ENCODE data around the gene PLAGL1. TPM values are rescaled to one million over a fixed set of nuclear protein-coding genes. Genes with fewer than 3 reads are reported as not detected.

PLAGL1 gene
- total RNA-seq, 1 experiment from 2014 or later = 24.3 TPM

DNA sequence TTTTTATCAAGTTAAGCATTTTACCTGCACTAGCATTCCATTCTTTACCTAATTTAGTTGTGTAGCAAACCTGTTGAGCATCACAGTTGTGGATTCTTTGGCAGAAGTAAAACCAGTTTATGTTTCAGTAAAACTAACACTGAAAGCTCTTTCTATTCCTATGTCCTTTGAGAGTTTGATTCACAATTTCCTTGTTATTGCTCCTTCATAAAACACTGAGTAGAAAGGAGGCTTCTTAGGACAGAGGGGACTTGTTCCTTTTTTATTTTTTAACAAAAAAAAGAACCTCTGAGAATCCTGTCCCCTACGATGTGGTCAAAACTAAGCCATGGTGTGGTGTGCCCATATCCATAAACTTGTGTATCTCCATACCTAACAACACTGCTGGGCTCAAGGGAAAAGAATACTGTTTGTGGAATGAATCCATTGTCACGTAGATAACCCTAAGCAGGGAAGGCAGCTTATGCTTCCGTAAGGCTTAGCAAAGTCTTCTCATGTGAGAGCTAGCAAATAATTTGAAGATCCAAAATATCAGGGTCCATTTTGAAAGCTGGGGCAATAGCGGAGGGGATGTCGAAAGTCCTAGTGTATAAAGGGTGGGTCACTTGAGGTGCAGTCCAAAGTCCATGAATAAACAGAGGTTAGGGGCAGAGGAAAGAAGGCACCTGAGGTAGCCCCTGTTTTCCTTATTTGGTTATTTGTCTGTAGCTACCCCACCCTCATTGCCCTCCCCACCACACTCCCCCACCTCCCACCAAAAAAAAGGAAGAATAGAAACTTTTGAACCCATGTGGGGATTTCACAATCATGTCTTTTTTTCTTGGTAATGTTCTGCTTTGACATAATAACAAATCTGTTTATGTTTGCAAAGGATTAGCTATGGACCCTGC, 71.0 kb downstream of the PLAGL1 start:
- H3K9me3 ChIP-seq (ENCODE audit: control insufficient read depth, insufficient read depth, low read depth, low read length) = no peaks in the 10 kb centered on the region
- H3K27me3 ChIP-seq (ENCODE audit: control insufficient read depth, insufficient read depth, low read length) = peaks cover 7% of the 10 kb centered on the region; the same call in 1 of the 2 replicates
- DNase-seq (ENCODE audit: low read depth, low spot score) (no peak), ATAC-seq (no peak)
- H3K27ac ChIP-seq (ENCODE audit: low read length) = no peak overlapping the region
- CTCF ChIA-PET = interaction anchor here (0.7 kb wide), 1 partner anchor 15 kb away, joined by 3 read pairs; no protein-coding TSS in a partner anchor
- no peaks in the 10 kb centered on the region for H3K36me3 ChIP-seq (ENCODE audit: control insufficient read depth, insufficient read depth, low read length)
- in situ Hi-C loops (cut with HindIII; ENCODE audit: low pct_unique_long_range_greater_than_20kb, low sequenced_read_pairs) = no loop called here
- BruUV-seq (replicated peaks) = no TSS peak
- no peaks in the 10 kb centered on the region for H3K4me1 ChIP-seq (ENCODE audit: control insufficient read depth, insufficient read depth, low read length)
- POLR2A ChIA-PET = no interaction called here
- H3K4me3 ChIP-seq (ENCODE audit: low read depth in 2 of 2, low read length in 2 of 2) = no peak overlapping the region
- intact Hi-C loops (cut with micrococcal nuclease; ENCODE audit: unreplicated experiment) = no loop called here
- TF ChIP-seq SIN3A (IDR thresholded peaks at IDR 0.05; ENCODE audit: borderline replicate concordance, insufficient read depth, low read depth, low read length) (no peak), POLR2AphosphoS5 (IDR thresholded peaks at IDR 0.05; ENCODE audit: low read depth, low read length) (no peak), TCF7L2 (IDR thresholded peaks at IDR 0.05; ENCODE audit: low read depth, low read length) (no peak)
- TF ChIP-seq, protein P1, sequence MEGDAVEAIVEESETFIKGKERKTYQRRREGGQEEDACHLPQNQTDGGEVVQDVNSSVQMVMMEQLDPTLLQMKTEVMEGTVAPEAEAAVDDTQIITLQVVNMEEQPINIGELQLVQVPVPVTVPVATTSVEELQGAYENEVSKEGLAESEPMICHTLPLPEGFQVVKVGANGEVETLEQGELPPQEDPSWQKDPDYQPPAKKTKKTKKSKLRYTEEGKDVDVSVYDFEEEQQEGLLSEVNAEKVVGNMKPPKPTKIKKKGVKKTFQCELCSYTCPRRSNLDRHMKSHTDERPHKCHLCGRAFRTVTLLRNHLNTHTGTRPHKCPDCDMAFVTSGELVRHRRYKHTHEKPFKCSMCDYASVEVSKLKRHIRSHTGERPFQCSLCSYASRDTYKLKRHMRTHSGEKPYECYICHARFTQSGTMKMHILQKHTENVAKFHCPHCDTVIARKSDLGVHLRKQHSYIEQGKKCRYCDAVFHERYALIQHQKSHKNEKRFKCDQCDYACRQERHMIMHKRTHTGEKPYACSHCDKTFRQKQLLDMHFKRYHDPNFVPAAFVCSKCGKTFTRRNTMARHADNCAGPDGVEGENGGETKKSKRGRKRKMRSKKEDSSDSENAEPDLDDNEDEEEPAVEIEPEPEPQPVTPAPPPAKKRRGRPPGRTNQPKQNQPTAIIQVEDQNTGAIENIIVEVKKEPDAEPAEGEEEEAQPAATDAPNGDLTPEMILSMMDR (IDR thresholded peaks at IDR 0.05) = no peak
- TF ChIP-seq, protein P2, sequence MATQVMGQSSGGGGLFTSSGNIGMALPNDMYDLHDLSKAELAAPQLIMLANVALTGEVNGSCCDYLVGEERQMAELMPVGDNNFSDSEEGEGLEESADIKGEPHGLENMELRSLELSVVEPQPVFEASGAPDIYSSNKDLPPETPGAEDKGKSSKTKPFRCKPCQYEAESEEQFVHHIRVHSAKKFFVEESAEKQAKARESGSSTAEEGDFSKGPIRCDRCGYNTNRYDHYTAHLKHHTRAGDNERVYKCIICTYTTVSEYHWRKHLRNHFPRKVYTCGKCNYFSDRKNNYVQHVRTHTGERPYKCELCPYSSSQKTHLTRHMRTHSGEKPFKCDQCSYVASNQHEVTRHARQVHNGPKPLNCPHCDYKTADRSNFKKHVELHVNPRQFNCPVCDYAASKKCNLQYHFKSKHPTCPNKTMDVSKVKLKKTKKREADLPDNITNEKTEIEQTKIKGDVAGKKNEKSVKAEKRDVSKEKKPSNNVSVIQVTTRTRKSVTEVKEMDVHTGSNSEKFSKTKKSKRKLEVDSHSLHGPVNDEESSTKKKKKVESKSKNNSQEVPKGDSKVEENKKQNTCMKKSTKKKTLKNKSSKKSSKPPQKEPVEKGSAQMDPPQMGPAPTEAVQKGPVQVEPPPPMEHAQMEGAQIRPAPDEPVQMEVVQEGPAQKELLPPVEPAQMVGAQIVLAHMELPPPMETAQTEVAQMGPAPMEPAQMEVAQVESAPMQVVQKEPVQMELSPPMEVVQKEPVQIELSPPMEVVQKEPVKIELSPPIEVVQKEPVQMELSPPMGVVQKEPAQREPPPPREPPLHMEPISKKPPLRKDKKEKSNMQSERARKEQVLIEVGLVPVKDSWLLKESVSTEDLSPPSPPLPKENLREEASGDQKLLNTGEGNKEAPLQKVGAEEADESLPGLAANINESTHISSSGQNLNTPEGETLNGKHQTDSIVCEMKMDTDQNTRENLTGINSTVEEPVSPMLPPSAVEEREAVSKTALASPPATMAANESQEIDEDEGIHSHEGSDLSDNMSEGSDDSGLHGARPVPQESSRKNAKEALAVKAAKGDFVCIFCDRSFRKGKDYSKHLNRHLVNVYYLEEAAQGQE (IDR thresholded peaks at IDR 0.05; ENCODE audit: insufficient read depth in 1 of 2, low read depth in 2 of 2, low read length in 1 of 2) = no peak

DNA sequence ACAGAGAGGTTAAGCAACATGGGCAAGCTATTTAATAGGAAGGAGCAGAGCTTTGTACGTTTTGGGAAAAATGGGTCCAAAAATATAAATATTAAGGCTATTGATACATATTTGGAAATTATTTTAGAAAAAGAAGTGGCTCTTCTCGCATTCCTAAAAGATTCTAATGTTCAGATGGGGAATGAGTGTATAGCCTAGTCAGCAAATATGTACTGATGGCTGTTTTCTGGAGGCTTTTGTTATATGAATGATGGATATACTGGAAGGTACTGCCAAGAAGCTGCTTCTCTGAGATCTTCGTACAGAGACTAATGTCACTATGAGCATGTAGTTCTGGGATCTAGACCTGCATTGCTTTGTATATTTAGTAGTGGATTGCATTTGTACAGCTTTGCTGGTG, 71.7 kb downstream of the PLAGL1 start:
- Histone ChIP-seq H3K4me1 (ENCODE audit: control insufficient read depth, insufficient read depth, low read length) (no peaks in the 10 kb centered on the region), H3K9me3 (ENCODE audit: control insufficient read depth, insufficient read depth, low read depth, low read length) (no peaks in the 10 kb centered on the region), H3K27me3 (ENCODE audit: control insufficient read depth, insufficient read depth, low read length) (peaks cover 7% of the 10 kb centered on the region; the same call in 1 of the 2 replicates), H3K36me3 (ENCODE audit: control insufficient read depth, insufficient read depth, low read length) (no peaks in the 10 kb centered on the region), H3K27ac (ENCODE audit: low read length) (no peak overlapping the region), H3K4me3 (ENCODE audit: low read depth in 2 of 2, low read length in 2 of 2) (no peak overlapping the region)
- ATAC-seq (no peak), DNase-seq (ENCODE audit: low read depth, low spot score) (no peak)
- BruUV-seq (replicated peaks) = no TSS peak
- TF ChIP-seq SIN3A (IDR thresholded peaks at IDR 0.05; ENCODE audit: borderline replicate concordance, insufficient read depth, low read depth, low read length) (no peak), POLR2AphosphoS5 (IDR thresholded peaks at IDR 0.05; ENCODE audit: low read depth, low read length) (no peak), TCF7L2 (IDR thresholded peaks at IDR 0.05; ENCODE audit: low read depth, low read length) (no peak)
- TF ChIP-seq, protein P2 (IDR thresholded peaks at IDR 0.05; ENCODE audit: insufficient read depth in 1 of 2, low read depth in 2 of 2, low read length in 1 of 2) = no peak
- TF ChIP-seq, protein P1 (IDR thresholded peaks at IDR 0.05) = no peak
- intact Hi-C loops (cut with micrococcal nuclease; ENCODE audit: unreplicated experiment) = no loop called here
- POLR2A ChIA-PET = no interaction called here
- in situ Hi-C loops (cut with HindIII; ENCODE audit: low pct_unique_long_range_greater_than_20kb, low sequenced_read_pairs) = no loop called here
- CTCF ChIA-PET = interaction anchor here (0.7 kb wide), 1 partner anchor 15 kb away, joined by 3 read pairs; no protein-coding TSS in a partner anchor
